ENCODE results near the gene CAPN1. TPM values are rescaled to one million over a fixed set of nuclear protein-coding genes. Genes with fewer than 3 reads are reported as not detected.

CAPN1 gene
- polyA plus RNA-seq, 2 of the 4 experiments (the other 2 are of a cell fraction): 63.7 to 93.1 TPM

DNA sequence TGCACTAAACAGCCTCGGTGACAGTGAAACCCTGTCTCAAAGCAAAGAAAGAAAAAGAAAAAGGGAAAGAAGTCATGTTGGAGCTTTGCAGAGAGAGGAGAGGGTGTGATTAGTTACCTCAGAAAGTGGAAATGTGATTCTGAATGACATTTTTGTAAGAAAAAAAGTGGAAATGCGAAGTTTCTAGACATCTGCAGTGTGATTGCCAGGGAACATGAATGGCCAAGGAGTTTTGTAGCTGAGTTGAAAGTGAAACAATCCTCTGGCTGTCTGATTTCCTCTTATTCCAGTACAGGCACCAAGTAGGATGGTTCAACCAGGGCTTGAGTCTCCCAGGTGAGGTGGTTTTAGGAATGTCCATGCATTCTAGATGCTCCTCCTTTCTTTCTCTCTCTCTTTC, 29.6 kb upstream of the CAPN1 start:
- Histone ChIP-seq H3K4me1 (peaks cover 19% of the 10 kb centered on the region), H3K9me3 (peaks cover 8% of the 10 kb centered on the region), H3K4me2 (no peak overlapping the region), H3K4me3 (no peak overlapping the region), H3K27ac (no peak overlapping the region; a peak in 1 of 6 replicates)
- FAIRE-seq (no peak), DNase-seq (ENCODE audit: low read depth in 1 of 2, low spot score in 1 of 2) (no peak), ATAC-seq (no peak)
- ChIA-PET POLR2A (no interaction called here), CTCF (interaction anchor here (0.9 to 2.1 kb wide), 4 partner anchors 29 to 107 kb away, joined by 3 to 6 read pairs (median 6); partner anchors contain the start of genes CAPN1 and ZNHIT2)
- WGBS (ENCODE audit: missing lambda C conversion rate): 84% methylated on average over 2 of the region's 2 CpGs
- no peak for TF ChIP-seq HOXB5 (CRISPR knock-in tag; IDR thresholded peaks at IDR 0.05)
- TF ChIP-seq ZNF302 (CRISPR knock-in tag; IDR thresholded peaks at IDR 0.05): no peak
- TF ChIP-seq SREBF2 (IDR thresholded peaks at IDR 0.05): no peak
- no peak for TF ChIP-seq CEBPB (IDR thresholded peaks at IDR 0.05)
- no peak for TF ChIP-seq EP300 (IDR thresholded peaks at IDR 0.05)
- TF ChIP-seq SMC3 (IDR thresholded peaks at IDR 0.05): no peak
- no peak for TF ChIP-seq REST (IDR thresholded peaks at IDR 0.05)
- no peak for TF ChIP-seq RNF2 (IDR thresholded peaks at IDR 0.05; ENCODE audit: borderline replicate concordance, low read depth)
- TF ChIP-seq, protein P1, sequence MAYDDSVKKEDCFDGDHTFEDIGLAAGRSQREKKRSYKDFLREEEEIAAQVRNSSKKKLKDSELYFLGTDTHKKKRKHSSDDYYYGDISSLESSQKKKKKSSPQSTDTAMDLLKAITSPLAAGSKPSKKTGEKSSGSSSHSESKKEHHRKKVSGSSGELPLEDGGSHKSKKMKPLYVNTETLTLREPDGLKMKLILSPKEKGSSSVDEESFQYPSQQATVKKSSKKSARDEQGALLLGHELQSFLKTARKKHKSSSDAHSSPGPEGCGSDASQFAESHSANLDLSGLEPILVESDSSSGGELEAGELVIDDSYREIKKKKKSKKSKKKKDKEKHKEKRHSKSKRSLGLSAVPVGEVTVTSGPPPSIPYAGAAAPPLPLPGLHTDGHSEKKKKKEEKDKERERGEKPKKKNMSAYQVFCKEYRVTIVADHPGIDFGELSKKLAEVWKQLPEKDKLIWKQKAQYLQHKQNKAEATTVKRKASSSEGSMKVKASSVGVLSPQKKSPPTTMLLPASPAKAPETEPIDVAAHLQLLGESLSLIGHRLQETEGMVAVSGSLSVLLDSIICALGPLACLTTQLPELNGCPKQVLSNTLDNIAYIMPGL (CRISPR knock-in tag; IDR thresholded peaks at IDR 0.05; ENCODE audit: borderline replicate concordance): no peak
- no peak for TF ChIP-seq RCOR1 (IDR thresholded peaks at IDR 0.05; ENCODE audit: low read depth, low read length)
- TF ChIP-seq KDM1A (IDR thresholded peaks at IDR 0.05; ENCODE audit: low read depth): no peak
- TF ChIP-seq FOSL2 (IDR thresholded peaks at IDR 0.05): no peak
- TF ChIP-seq FOSL2 (CRISPR knock-in tag; IDR thresholded peaks at IDR 0.05): no peak
- no peak for TF ChIP-seq EHF (CRISPR knock-in tag; IDR thresholded peaks at IDR 0.05)

DNA sequence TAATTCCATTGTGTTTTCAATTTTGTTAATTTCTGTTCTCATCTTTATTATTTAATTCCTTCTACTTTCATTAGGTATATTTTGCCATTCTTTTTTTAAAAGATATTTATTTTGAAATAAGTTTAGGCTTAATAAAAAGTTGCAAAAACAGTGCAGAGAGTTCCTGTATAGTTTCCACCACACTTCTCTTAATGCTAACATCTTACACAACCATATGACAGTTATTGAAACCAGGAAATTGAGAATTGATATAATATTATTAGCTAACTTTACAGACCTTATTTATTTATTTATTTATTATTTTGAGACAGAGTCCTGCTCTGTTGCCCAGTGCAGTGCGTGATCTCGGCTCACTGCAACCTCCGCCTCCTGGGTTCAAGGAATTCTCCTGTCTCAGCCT, 25.5 kb upstream of the CAPN1 start:
- TF ChIP-seq, protein P2, sequence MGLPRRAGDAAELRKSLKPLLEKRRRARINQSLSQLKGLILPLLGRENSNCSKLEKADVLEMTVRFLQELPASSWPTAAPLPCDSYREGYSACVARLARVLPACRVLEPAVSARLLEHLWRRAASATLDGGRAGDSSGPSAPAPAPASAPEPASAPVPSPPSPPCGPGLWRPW (IDR thresholded peaks at IDR 0.05): no peak
- TF ChIP-seq CTCF (IDR thresholded peaks at IDR 0.05): no peak
- no peak for TF ChIP-seq NPAS2 (CRISPR knock-in tag; IDR thresholded peaks at IDR 0.05; ENCODE audit: borderline replicate concordance)
- TF ChIP-seq MAX (IDR thresholded peaks at IDR 0.05): no peak
- no peak for TF ChIP-seq ZFP36 (IDR thresholded peaks at IDR 0.05; ENCODE audit: borderline replicate concordance, partially characterized antibody)
- TF ChIP-seq, protein P1 (CRISPR knock-in tag; IDR thresholded peaks at IDR 0.05; ENCODE audit: borderline replicate concordance): no peak
- no peak for TF ChIP-seq CHD2 (IDR thresholded peaks at IDR 0.05; ENCODE audit: low read length, partially characterized antibody)
- no peak for TF ChIP-seq POLR2AphosphoS2 (conservative IDR thresholded peaks at IDR 0.05; ENCODE audit: low read length)
- TF ChIP-seq PHF8 (IDR thresholded peaks at IDR 0.05; ENCODE audit: borderline replicate concordance, low read depth): no peak
- TF ChIP-seq ZSCAN20 (CRISPR knock-in tag; IDR thresholded peaks at IDR 0.05): no peak
- no peak for TF ChIP-seq SREBF2 (IDR thresholded peaks at IDR 0.05)
- TF ChIP-seq HOXB13 (CRISPR knock-in tag; IDR thresholded peaks at IDR 0.05; ENCODE audit: low read depth): no peak
- no peak for TF ChIP-seq NR3C1 (IDR thresholded peaks at IDR 0.05)
- DNase-seq (ENCODE audit: low read depth in 1 of 2, low spot score in 1 of 2) (no peak), FAIRE-seq (no peak), ATAC-seq (no peak)
- H3K4me1 ChIP-seq: peaks cover 2% of the 10 kb centered on the region
- ChIA-PET POLR2A (no interaction called here), CTCF (interaction anchor here (1.1 to 1.3 kb wide), 3 partner anchors 9 to 12 kb away, joined by 3 to 4 read pairs (median 4); no protein-coding TSS in a partner anchor)
- WGBS (ENCODE audit: missing lambda C conversion rate): 94% methylated on average over 3 of the region's 3 CpGs
- no peak overlapping the region for H3K27ac ChIP-seq
- H3K4me2 ChIP-seq: no peak overlapping the region
- H3K9me3 ChIP-seq: no peaks in the 10 kb centered on the region
- no peak overlapping the region for H3K4me3 ChIP-seq

All from A549 (cell line).